ENCODE measurements around the gene GPI. TPM values are rescaled to one million over a fixed set of nuclear protein-coding genes. Genes with fewer than 3 reads are reported as not detected.

GPI gene
- total RNA-seq, 1 donor from 2014 or later: 144 TPM

- Histone ChIP-seq H3K4me3 (no peak overlapping the region), H3K36me3 (peaks cover 49% of the 10 kb centered on the region), H3K9me3 (no peaks in the 10 kb centered on the region), H3K27me3 (no peaks in the 10 kb centered on the region), H3K27ac (no peak overlapping the region), H3K4me1 (peaks cover 22% of the 10 kb centered on the region)
- ATAC-seq: no peak
- TF ChIP-seq, protein P1, sequence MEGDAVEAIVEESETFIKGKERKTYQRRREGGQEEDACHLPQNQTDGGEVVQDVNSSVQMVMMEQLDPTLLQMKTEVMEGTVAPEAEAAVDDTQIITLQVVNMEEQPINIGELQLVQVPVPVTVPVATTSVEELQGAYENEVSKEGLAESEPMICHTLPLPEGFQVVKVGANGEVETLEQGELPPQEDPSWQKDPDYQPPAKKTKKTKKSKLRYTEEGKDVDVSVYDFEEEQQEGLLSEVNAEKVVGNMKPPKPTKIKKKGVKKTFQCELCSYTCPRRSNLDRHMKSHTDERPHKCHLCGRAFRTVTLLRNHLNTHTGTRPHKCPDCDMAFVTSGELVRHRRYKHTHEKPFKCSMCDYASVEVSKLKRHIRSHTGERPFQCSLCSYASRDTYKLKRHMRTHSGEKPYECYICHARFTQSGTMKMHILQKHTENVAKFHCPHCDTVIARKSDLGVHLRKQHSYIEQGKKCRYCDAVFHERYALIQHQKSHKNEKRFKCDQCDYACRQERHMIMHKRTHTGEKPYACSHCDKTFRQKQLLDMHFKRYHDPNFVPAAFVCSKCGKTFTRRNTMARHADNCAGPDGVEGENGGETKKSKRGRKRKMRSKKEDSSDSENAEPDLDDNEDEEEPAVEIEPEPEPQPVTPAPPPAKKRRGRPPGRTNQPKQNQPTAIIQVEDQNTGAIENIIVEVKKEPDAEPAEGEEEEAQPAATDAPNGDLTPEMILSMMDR (IDR thresholded peaks at IDR 0.05): no peak
- DNase-seq: no peak
- intact Hi-C loops (cut with DNase I): no loop called here
Observed at GRCh38 chr19:34432797-34433196, 67.8 kb downstream of the GPI start.

DNA sequence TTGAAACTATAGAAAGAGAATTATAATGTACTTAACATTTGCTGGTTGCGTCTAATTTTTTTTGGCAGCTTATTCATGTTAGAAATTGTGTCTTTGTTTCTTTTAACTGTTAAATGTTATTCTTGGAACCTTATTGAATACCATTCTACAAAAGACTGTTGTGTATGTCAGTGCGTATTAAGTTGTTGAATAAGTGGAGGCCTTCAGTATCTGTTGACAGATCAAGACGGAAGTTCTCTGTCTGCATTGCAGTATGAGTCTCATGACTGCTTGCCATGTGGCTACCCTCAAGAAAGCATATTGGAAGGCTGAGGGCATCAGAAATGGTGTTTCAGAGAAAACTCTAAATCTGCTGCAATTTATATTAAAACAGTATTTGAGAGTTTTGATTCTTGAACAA lies 71.7 kb downstream of the GPI start:
- H3K36me3 ChIP-seq: peaks cover 88% of the 10 kb centered on the region
- H3K27ac ChIP-seq: no peak overlapping the region
- no peaks in the 10 kb centered on the region for H3K4me1 ChIP-seq
- H3K27me3 ChIP-seq: no peaks in the 10 kb centered on the region
- no peak for DNase-seq
- intact Hi-C loops (cut with DNase I): no loop called here
- no peaks in the 10 kb centered on the region for H3K9me3 ChIP-seq
- H3K4me3 ChIP-seq: no peak overlapping the region
- TF ChIP-seq, protein P1 (IDR thresholded peaks at IDR 0.05): no peak
- no peak for ATAC-seq

GRCh38 chr19:34448191-34448590 lies 83.2 kb downstream of the GPI start:
- intact Hi-C loops (cut with DNase I): no loop called here
- H3K4me1 ChIP-seq: no peaks in the 10 kb centered on the region
- no peak overlapping the region for H3K27ac ChIP-seq
- no peak overlapping the region for H3K4me3 ChIP-seq
- no peak for ATAC-seq
- H3K27me3 ChIP-seq: no peaks in the 10 kb centered on the region
- peaks cover 100% of the 10 kb centered on the region for H3K36me3 ChIP-seq
- no peak for DNase-seq
- no peaks in the 10 kb centered on the region for H3K9me3 ChIP-seq
- TF ChIP-seq, protein P1 (IDR thresholded peaks at IDR 0.05): no peak

Other genes starting within 250 kb of the GPI start
- gene LSM14A, start 192.7 kb upstream of the GPI start, total RNA-seq: 92.8 TPM
- gene GARRE1, start 110.6 kb upstream of the GPI start, total RNA-seq: 41.3 TPM
- gene PDCD2L, start 39.2 kb downstream of the GPI start, total RNA-seq: 7.4 TPM
- gene UBA2, start 63.2 kb downstream of the GPI start, total RNA-seq: 83.3 TPM
- 37.1 TPM for gene WTIP, start 116.6 kb downstream of the GPI start, total RNA-seq

Data from upper lobe of right lung (tissue), 1 donor.